H9 (cell line): Measurements from ENCODE around the gene KCNIP1. TPM values are rescaled to one million over a fixed set of nuclear protein-coding genes. Genes with fewer than 3 reads are reported as not detected.
A peak's percentile ranks its signal among the peaks of the same experiment; 100 is the strongest.

Source experiments
- DNase-seq: peaks from one replicate; pipeline ENCODE4 v3.0.0-alpha.2; 2017
- H2AFZ ChIP-seq: one replicate; pipeline ENCODE4 v1.6.1; 2013; ENCODE audit warnings: mild to moderate bottlenecking, low read length, control low read depth, moderate library complexity
- H2AK5ac ChIP-seq: 2 replicates; pipeline ENCODE4 v1.6.1; 2013; ENCODE audit warnings: low read length, control low read depth, mixed read lengths; ENCODE audit not compliant: insufficient read length
- H2BK120ac ChIP-seq: one replicate; pipeline ENCODE4 v1.6.1; 2013; ENCODE audit warnings: low read depth, mild to moderate bottlenecking, low read length, control low read depth, inconsistent platforms; ENCODE audit not compliant: poor library complexity, severe bottlenecking
- H2BK12ac ChIP-seq: 2 replicates; pipeline ENCODE4 v1.6.1; 2013; ENCODE audit warnings: low read length, control low read depth, mixed read lengths, low read depth; ENCODE audit not compliant: insufficient read length
- H2BK15ac ChIP-seq: 2 replicates; pipeline ENCODE4 v1.6.1; 2013; ENCODE audit warnings: low read depth, low read length, control low read depth
- H2BK20ac ChIP-seq: one replicate; pipeline ENCODE4 v1.6.1; 2013; ENCODE audit warnings: low read depth, mild to moderate bottlenecking, low read length, control low read depth, inconsistent platforms; ENCODE audit not compliant: poor library complexity, severe bottlenecking
- H2BK5ac ChIP-seq: 2 replicates; pipeline ENCODE4 v1.6.1; 2013; ENCODE audit warnings: low read length, control low read depth, mixed read lengths; ENCODE audit not compliant: insufficient read length
- H3K14ac ChIP-seq: 2 replicates; pipeline ENCODE4 v1.6.1; 2013; ENCODE audit warnings: low read length, control low read depth; ENCODE audit not compliant: insufficient read depth
- H3K18ac ChIP-seq: 2 replicates; pipeline ENCODE4 v1.6.1; 2013; ENCODE audit warnings: low read depth, mild to moderate bottlenecking, mixed read lengths, low read length, control low read depth; ENCODE audit not compliant: insufficient read length
- H3K23ac ChIP-seq: 2 replicates; pipeline ENCODE4 v1.6.1; 2013; ENCODE audit warnings: low read length, control low read depth, mixed read lengths, low read depth; ENCODE audit not compliant: insufficient read length
- H3K23me2 ChIP-seq: 2 replicates; pipeline ENCODE4 v1.6.1; 2013; ENCODE audit warnings: low read depth, mild to moderate bottlenecking, mixed read lengths, low read length, control low read depth; ENCODE audit not compliant: insufficient read length, poor library complexity, severe bottlenecking
- H3K27ac ChIP-seq: 2 replicates; pipeline ENCODE4 v1.5.1; 2013; ENCODE audit warnings: low read length, control low read depth, mixed read lengths, low read depth; ENCODE audit not compliant: insufficient read length
- H3K27me3 ChIP-seq: 2 replicates; pipeline ENCODE4 v1.6.1; 2013; ENCODE audit warnings: low read length, control low read depth, inconsistent platforms; ENCODE audit not compliant: insufficient read depth
- H3K4ac ChIP-seq: 2 replicates; pipeline ENCODE4 v1.6.1; 2013; ENCODE audit warnings: low read depth, mild to moderate bottlenecking, control low read depth, inconsistent platforms, low read length, moderate library complexity
- H3K4me1 ChIP-seq: 2 replicates; pipeline ENCODE4 v1.6.1; 2013; ENCODE audit warnings: low read length, control low read depth, inconsistent platforms; ENCODE audit not compliant: insufficient read depth
- H3K4me2 ChIP-seq: 2 replicates; pipeline ENCODE4 v1.6.1; 2013; ENCODE audit warnings: low read length, control low read depth, mixed read lengths; ENCODE audit not compliant: insufficient read length, insufficient read depth
- H3K56ac ChIP-seq: 2 replicates; pipeline ENCODE4 v1.6.1; 2013; ENCODE audit warnings: low read depth, mild to moderate bottlenecking, mixed read lengths, low read length, control low read depth; ENCODE audit not compliant: insufficient read length
- H3K79me1 ChIP-seq: 2 replicates; pipeline ENCODE4 v1.6.1; 2013; ENCODE audit warnings: low read depth, mild to moderate bottlenecking, moderate library complexity, low read length, control low read depth, inconsistent platforms; ENCODE audit not compliant: insufficient read depth, poor library complexity, severe bottlenecking
- H3K79me2 ChIP-seq: 2 replicates; pipeline ENCODE4 v1.6.1; 2013; ENCODE audit warnings: low read length, control low read depth, inconsistent platforms; ENCODE audit not compliant: insufficient read depth
- H3K9ac ChIP-seq: 2 replicates; pipeline ENCODE4 v1.6.1; 2013; ENCODE audit warnings: low read length, control low read depth, mixed read lengths; ENCODE audit not compliant: insufficient read length; ENCODE audit errors: extremely low read depth
- H3K9me3 ChIP-seq: one replicate; pipeline ENCODE4 v1.6.1; 2013; ENCODE audit warnings: low read depth, low read length, inconsistent platforms; ENCODE audit not compliant: control insufficient read depth
- H3T11ph ChIP-seq: one replicate; pipeline ENCODE4 v1.6.1; 2013; ENCODE audit warnings: mild to moderate bottlenecking, low read length, control low read depth, inconsistent platforms
- H4K20me1 ChIP-seq: one replicate; pipeline ENCODE4 v1.6.1; 2013; ENCODE audit not compliant: control insufficient read depth, insufficient read length, insufficient read depth
- H4K5ac ChIP-seq: 2 replicates; pipeline ENCODE4 v1.6.1; 2013; ENCODE audit warnings: low read depth, mild to moderate bottlenecking, mixed read lengths, low read length, control low read depth; ENCODE audit not compliant: insufficient read length
- H4K8ac ChIP-seq: replicated peaks from 2 replicates; pipeline ENCODE4 v1.6.1; 2013; ENCODE audit warnings: low read length, control low read depth, mixed read lengths, low read depth; ENCODE audit not compliant: insufficient read length
- H4K91ac ChIP-seq: 2 replicates; pipeline ENCODE4 v1.6.1; 2013; ENCODE audit warnings: low read depth, mild to moderate bottlenecking, moderate library complexity, mixed read lengths, low read length, control low read depth; ENCODE audit not compliant: insufficient read length
- H3K27ac Mint-ChIP-seq, 3 experiments: 2 replicates in 2 of 3; 3 replicates in 1 of 3; pipeline ENCODE4 v1.8.0; 2020 to 2021; ENCODE audit warnings: mixed read lengths in 3 of 3, mild to moderate bottlenecking in 1 of 3, moderate library complexity in 1 of 3
- H3K27me3 Mint-ChIP-seq: 2 replicates; pipeline ENCODE4 v1.8.0; 2021; ENCODE audit warnings: low read depth, mild to moderate bottlenecking, moderate library complexity, mixed read lengths
- H3K36me3 Mint-ChIP-seq, 3 experiments: 2 replicates in 2 of 3; 3 replicates in 1 of 3; pipeline ENCODE4 v1.8.0; 2020 to 2021; ENCODE audit warnings: low read depth in 3 of 3, mixed read lengths in 3 of 3; ENCODE audit not compliant: insufficient read depth in 1 of 3
- H3K4me1 Mint-ChIP-seq, 2 experiments: 2 replicates each; pipeline ENCODE4 v1.8.0; 2020; ENCODE audit warnings: mixed read lengths in 2 of 2
- H3K4me3 Mint-ChIP-seq, 2 experiments: 2 replicates in 1 of 2; 3 replicates in 1 of 2; pipeline ENCODE4 v1.8.0; 2020 to 2021; ENCODE audit warnings: mild to moderate bottlenecking in 2 of 2, mixed read lengths in 2 of 2, moderate library complexity in 1 of 2
- H3K9me3 Mint-ChIP-seq, 2 experiments: 2 replicates in 1 of 2; 3 replicates in 1 of 2; pipeline ENCODE4 v1.8.0; 2020; ENCODE audit warnings: mild to moderate bottlenecking in 2 of 2, mixed read lengths in 2 of 2, moderate library complexity in 1 of 2
- WGBS: extraction: QIAGEN DNeasy Blood & Tissue Kit; methylation state at CpG from one replicate; pipeline ENCODE4 v1.1.7; 2013; ENCODE audit warnings: missing lambda C conversion rate, low lambda C conversion rate, mixed read lengths; ENCODE audit not compliant: insufficient read length; ENCODE audit errors: extremely low coverage; 5-methylcytosine and 5-hydroxymethylcytosine counted together
- total RNA-seq: library from RNA; stranded (reverse); gene quantifications from 2 replicates; pipeline ENCODE4 v1.2.1, GENCODE V29; 2021
- TF ChIP-seq, protein P1 (sequence below): fragments of 200-600 bp; sonication (generic); conservative IDR thresholded peaks from 3 replicates; pipeline ENCODE4 v1.8.0; 2021; ENCODE audit warnings: antibody characterized with exemption, mild to moderate bottlenecking

The KCNIP1 gene
- total RNA-seq, 1 experiment from 2014 or later = 0.63 TPM

DNA sequence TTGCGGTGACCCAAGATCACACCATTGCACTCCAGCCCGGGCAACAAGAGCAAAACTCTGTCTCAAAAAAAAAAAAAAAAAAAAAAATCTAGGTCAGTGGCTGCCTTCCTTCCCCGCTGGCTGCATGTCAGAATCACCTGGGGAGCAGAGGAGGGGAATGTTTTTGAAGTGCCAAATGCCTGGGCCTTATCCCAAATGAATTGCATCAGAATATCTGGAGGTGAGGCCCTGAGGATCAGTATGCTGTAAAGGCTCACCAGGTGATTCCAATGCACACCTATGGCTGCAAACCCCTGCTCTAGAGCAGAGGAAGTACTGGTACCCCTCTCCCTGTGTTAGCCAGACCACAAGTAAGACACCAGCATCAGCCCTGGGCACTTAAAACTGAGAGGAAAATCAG lies 235.0 kb downstream of the KCNIP1 start:
- Histone ChIP-seq H2BK12ac (no peak overlapping the region), H3K79me2 (no peaks in the 10 kb centered on the region), H3K23me2 (no peaks in the 10 kb centered on the region), H2AK5ac (no peak overlapping the region), H3K27me3 (no peaks in the 10 kb centered on the region), H3T11ph (no peak overlapping the region), H3K9ac (no peak overlapping the region), H2BK5ac (no peak overlapping the region), H3K27ac (no peak overlapping the region), H3K23ac (no peak overlapping the region), H2BK20ac (no peak overlapping the region), H4K91ac (no peak overlapping the region), H3K79me1 (no peaks in the 10 kb centered on the region), H2BK15ac (no peak overlapping the region), H4K20me1 (no peaks in the 10 kb centered on the region), H3K18ac (no peak overlapping the region), H2BK120ac (no peak overlapping the region), H3K14ac (no peak overlapping the region), H3K4me1 (no peaks in the 10 kb centered on the region), H3K56ac (no peak overlapping the region), H3K4me2 (no peak overlapping the region), H3K9me3 (peaks cover 8% of the 10 kb centered on the region), H2AFZ (no peak overlapping the region), H4K8ac (no peak overlapping the region), H4K5ac (no peak overlapping the region), H3K4ac (no peak overlapping the region)
- DNase-seq = peak; percentile 29
- H3K27me3 Mint-ChIP-seq = peaks cover 24% of the 10 kb centered on the region
- H3K4me3 Mint-ChIP-seq = no peak overlapping the region
- no peak overlapping the region for H3K27ac Mint-ChIP-seq
- peaks cover 39 to 51% of the 10 kb centered on the region in 2 experiments for H3K4me1 Mint-ChIP-seq
- H3K36me3 Mint-ChIP-seq = peaks cover 10 to 23% (median 12%) of the 10 kb centered on the region in 3 experiments
- H3K9me3 Mint-ChIP-seq = peaks cover 16 to 21% of the 10 kb centered on the region in 2 experiments
- no CpG with 5 or more reads among the region's 3 CpGs for WGBS
- TF ChIP-seq, protein P1, sequence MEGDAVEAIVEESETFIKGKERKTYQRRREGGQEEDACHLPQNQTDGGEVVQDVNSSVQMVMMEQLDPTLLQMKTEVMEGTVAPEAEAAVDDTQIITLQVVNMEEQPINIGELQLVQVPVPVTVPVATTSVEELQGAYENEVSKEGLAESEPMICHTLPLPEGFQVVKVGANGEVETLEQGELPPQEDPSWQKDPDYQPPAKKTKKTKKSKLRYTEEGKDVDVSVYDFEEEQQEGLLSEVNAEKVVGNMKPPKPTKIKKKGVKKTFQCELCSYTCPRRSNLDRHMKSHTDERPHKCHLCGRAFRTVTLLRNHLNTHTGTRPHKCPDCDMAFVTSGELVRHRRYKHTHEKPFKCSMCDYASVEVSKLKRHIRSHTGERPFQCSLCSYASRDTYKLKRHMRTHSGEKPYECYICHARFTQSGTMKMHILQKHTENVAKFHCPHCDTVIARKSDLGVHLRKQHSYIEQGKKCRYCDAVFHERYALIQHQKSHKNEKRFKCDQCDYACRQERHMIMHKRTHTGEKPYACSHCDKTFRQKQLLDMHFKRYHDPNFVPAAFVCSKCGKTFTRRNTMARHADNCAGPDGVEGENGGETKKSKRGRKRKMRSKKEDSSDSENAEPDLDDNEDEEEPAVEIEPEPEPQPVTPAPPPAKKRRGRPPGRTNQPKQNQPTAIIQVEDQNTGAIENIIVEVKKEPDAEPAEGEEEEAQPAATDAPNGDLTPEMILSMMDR = no peak
